Lower leg skin (tissue), 3 donors: Measurements from ENCODE around the gene IL31.

ENCODE experiments used
- CTCF ChIP-seq, 3 donors: fragments of 450-650 bp; IDR thresholded peaks; one replicate each; pipeline ENCODE4 v1.5.1; 2016; ENCODE audit warnings: antibody characterized with exemption in 3 of 3, mild to moderate bottlenecking in 3 of 3, moderate library complexity in 2 of 3
- POLR2A ChIP-seq, 2 donors: fragments of 450-650 bp; IDR thresholded peaks; one replicate each; pipeline ENCODE4 v1.6.1; 2016 to 2017; ENCODE audit warnings: antibody characterized with exemption in 2 of 2, mild to moderate bottlenecking in 1 of 2, moderate library complexity in 1 of 2

GRCh38 chr12:122124370-122124769 is 49.7 kb downstream of the IL31 start:
- no peak for TF ChIP-seq CTCF (IDR thresholded peaks at IDR 0.05)
- TF ChIP-seq POLR2A (IDR thresholded peaks at IDR 0.05): no peak
